Measurements from ENCODE around the gene LORICRIN.
"Not testable (repeated sequence)": the region's sequence is repeated elsewhere in the genome, so short reads cannot be mapped to it uniquely, and the experiment has no call there.

The LORICRIN gene

DNA sequence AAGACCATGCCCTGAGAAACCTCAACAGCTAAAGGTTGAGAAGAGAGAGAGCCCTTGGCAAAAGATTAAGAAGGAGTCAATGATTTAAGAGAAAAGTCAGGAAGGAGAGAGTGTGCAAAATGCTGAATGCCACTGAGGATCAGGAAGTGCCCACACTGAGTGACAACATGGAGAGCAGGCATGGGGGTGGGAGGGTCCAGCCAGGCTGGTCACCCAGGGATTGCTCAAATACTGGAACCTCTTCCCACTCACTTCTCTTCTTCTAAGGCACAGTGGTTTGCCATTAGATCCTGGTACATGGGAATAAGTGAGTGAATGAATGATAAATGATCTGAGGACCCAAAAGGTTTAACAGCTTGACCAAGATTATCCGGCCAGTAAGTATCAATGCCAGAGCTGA lies 31.0 kb upstream of the LORICRIN start:
- H3K4me2 ChIP-seq (ENCODE audit: low read length), result no peak overlapping the region
- TF ChIP-seq, protein P1, sequence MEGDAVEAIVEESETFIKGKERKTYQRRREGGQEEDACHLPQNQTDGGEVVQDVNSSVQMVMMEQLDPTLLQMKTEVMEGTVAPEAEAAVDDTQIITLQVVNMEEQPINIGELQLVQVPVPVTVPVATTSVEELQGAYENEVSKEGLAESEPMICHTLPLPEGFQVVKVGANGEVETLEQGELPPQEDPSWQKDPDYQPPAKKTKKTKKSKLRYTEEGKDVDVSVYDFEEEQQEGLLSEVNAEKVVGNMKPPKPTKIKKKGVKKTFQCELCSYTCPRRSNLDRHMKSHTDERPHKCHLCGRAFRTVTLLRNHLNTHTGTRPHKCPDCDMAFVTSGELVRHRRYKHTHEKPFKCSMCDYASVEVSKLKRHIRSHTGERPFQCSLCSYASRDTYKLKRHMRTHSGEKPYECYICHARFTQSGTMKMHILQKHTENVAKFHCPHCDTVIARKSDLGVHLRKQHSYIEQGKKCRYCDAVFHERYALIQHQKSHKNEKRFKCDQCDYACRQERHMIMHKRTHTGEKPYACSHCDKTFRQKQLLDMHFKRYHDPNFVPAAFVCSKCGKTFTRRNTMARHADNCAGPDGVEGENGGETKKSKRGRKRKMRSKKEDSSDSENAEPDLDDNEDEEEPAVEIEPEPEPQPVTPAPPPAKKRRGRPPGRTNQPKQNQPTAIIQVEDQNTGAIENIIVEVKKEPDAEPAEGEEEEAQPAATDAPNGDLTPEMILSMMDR (IDR thresholded peaks at IDR 0.05; ENCODE audit: low read length), result no peak
- TF ChIP-seq EZH2 (IDR thresholded peaks at IDR 0.05; ENCODE audit: borderline replicate concordance, low read length), result no peak
- no peak overlapping the region for H3K9ac ChIP-seq (ENCODE audit: low read length)
- no peaks in the 10 kb centered on the region for H3K36me3 ChIP-seq (ENCODE audit: insufficient read depth, low read length)
- H4K20me1 ChIP-seq (ENCODE audit: insufficient read depth, low read length), result no peaks in the 10 kb centered on the region
- no peaks in the 10 kb centered on the region for H3K27me3 ChIP-seq (ENCODE audit: insufficient read depth, low read length)
- no peaks in the 10 kb centered on the region for H3K79me2 ChIP-seq (ENCODE audit: insufficient read depth, low read length)
- H3K4me3 ChIP-seq (ENCODE audit: low read depth, low read length, poor library complexity, severe bottlenecking), result no peak overlapping the region
- no peaks in the 10 kb centered on the region for H3K9me3 ChIP-seq (ENCODE audit: low read length)
- H3K4me1 ChIP-seq (ENCODE audit: insufficient read depth, low read length, severe bottlenecking), result no peaks in the 10 kb centered on the region
- H2AFZ ChIP-seq (ENCODE audit: low read length), result no peak overlapping the region
- no peaks in the 10 kb centered on the region for H3K9me2 ChIP-seq (ENCODE audit: low read depth, low read length)
- no peak overlapping the region for H3K27ac ChIP-seq (ENCODE audit: low read depth, low read length, poor library complexity, severe bottlenecking)
- H3F3A ChIP-seq (ENCODE audit: insufficient read depth, low read length), result no peaks in the 10 kb centered on the region

DNA sequence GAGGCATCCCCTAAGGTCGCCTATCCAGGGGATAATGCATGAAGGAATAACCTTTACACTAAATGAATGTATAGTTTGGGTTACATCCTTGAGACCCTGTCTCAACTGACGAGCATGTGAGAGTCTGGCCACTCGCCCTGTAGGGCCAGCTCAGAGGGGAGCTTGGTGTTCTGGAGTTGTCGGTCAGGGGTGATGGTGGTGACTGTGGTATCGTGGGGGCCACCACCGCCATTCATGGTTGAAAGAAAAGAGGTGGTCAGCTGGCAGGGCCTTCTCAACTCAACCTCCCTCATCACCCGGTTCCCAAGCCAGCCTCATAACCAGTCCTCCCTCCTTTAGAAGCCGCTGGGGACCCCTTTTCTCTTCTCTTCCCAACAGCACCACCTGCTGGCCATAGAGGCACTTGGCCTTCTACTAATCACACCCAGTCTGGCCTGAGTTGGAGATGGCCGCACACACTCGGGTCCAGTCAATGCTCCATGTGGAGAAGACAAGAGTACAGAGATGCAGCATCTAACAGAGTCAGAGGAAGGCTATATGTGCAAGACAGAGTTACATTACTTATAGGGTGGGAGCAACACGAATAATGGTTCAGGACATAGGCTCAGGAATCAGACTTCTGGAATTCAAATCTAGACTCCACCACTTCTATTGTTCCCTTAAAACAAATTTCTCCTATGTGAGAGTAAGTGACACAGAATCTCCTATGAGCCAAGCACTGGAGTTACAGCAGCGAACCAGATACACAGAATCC lies 30.2 kb upstream of the LORICRIN start:
- H3K9me2 ChIP-seq (ENCODE audit: low read depth, low read length); H3K4me3 ChIP-seq (ENCODE audit: low read depth, low read length, poor library complexity, severe bottlenecking); H3K9me3 ChIP-seq (ENCODE audit: low read length); H3K79me2 ChIP-seq (ENCODE audit: insufficient read depth, low read length); H3F3A ChIP-seq (ENCODE audit: insufficient read depth, low read length); H2AFZ ChIP-seq (ENCODE audit: low read length); H3K36me3 ChIP-seq (ENCODE audit: insufficient read depth, low read length); H3K9ac ChIP-seq (ENCODE audit: low read length); H4K20me1 ChIP-seq (ENCODE audit: insufficient read depth, low read length); H3K4me2 ChIP-seq (ENCODE audit: low read length); H3K27me3 ChIP-seq (ENCODE audit: insufficient read depth, low read length); H3K4me1 ChIP-seq (ENCODE audit: insufficient read depth, low read length, severe bottlenecking); H3K27ac ChIP-seq (ENCODE audit: low read depth, low read length, poor library complexity, severe bottlenecking): not testable (repeated sequence)
- TF ChIP-seq, protein P1 (IDR thresholded peaks at IDR 0.05; ENCODE audit: low read length), result peak; percentile 51

DNA sequence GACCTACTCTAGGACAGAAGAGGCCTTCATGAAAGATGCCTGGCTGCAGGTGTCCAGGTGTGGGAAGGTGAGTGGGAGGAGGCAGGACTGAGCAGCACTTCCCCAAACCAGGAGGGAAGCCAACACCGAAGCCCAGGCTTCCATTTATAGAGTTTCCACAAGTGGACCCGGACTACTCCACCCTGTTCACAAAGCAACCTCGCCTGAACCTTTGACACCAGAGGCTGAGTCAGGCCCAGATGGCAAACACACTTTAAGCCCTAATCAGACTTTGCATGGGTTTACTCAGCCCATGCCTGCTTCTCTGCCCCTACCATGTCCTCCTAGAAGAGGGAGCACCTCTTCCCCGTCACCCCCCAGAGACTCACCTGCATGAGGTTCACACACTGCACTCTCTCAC lies 28.1 kb upstream of the LORICRIN start:
- no peak overlapping the region for H2AFZ ChIP-seq (ENCODE audit: low read length)
- no peak overlapping the region for H3K4me2 ChIP-seq (ENCODE audit: low read length)
- TF ChIP-seq, protein P1 (IDR thresholded peaks at IDR 0.05; ENCODE audit: low read length), result no peak
- TF ChIP-seq EZH2 (IDR thresholded peaks at IDR 0.05; ENCODE audit: borderline replicate concordance, low read length), result no peak

More for the DNA sequence above, 28.1 kb upstream of the LORICRIN start:
- no peaks in the 10 kb centered on the region for H3K27me3 ChIP-seq (ENCODE audit: insufficient read depth, low read length)
- H3F3A ChIP-seq (ENCODE audit: insufficient read depth, low read length), result no peaks in the 10 kb centered on the region
- no peaks in the 10 kb centered on the region for H4K20me1 ChIP-seq (ENCODE audit: insufficient read depth, low read length)
- no peaks in the 10 kb centered on the region for H3K9me2 ChIP-seq (ENCODE audit: low read depth, low read length)
- H3K4me3 ChIP-seq (ENCODE audit: low read depth, low read length, poor library complexity, severe bottlenecking), result no peak overlapping the region
- no peak overlapping the region for H3K27ac ChIP-seq (ENCODE audit: low read depth, low read length, poor library complexity, severe bottlenecking)
- no peaks in the 10 kb centered on the region for H3K79me2 ChIP-seq (ENCODE audit: insufficient read depth, low read length)
- H3K36me3 ChIP-seq (ENCODE audit: insufficient read depth, low read length), result no peaks in the 10 kb centered on the region
- H3K4me1 ChIP-seq (ENCODE audit: insufficient read depth, low read length, severe bottlenecking), result no peaks in the 10 kb centered on the region
- H3K9me3 ChIP-seq (ENCODE audit: low read length), result no peaks in the 10 kb centered on the region
- no peak overlapping the region for H3K9ac ChIP-seq (ENCODE audit: low read length)

Measured in OCI-LY1 (cell line).